HepG2 (cell line): ENCODE measurements around the gene EVC. TPM values are rescaled to one million over a fixed set of nuclear protein-coding genes. Genes with fewer than 3 reads are reported as not detected.

Source experiments
- ATAC-seq: fragments of 200-7000 bp; cut with Tn5 transposase; 3 replicates; pipeline ENCODE4 v1.9.1; 2020; ENCODE audit warnings: mild to moderate bottlenecking, moderate library complexity
- BruUV-seq: library from RNA; stranded (reverse); fragments of 400-500 nt; replicated peaks from 2 replicates; lab custom pipeline; 2021; lab: Mats Ljungman, UMichigan
- CTCF ChIA-PET: fragments of 300-600 bp; formaldehyde crosslinking; extraction: SDS; loops from one replicate; lab custom pipeline; 2021; ENCODE audit warnings: low total read pairs, inconsistent platforms, low intra/inter-chr PET ratio; lab: Yijun Ruan, JAX
- POLR2A ChIA-PET: fragments of 350-600 bp; sonication (Branson Sonifier 250); formaldehyde crosslinking; loops from one replicate; lab custom pipeline; 2020; ENCODE audit warnings: antibody characterized with exemption, inconsistent platforms; lab: Yijun Ruan, JAX
- DNase-seq: peaks from one replicate; pipeline ENCODE4 v3.0.0-alpha.2; 2015; ENCODE audit warnings: low spot score
- FAIRE-seq: peaks from 3 replicates; lab custom pipeline; 2011; peaks lifted over from hg19 to GRCh38; lab: Jason Lieb, UNC
- H2AFZ ChIP-seq: one replicate; pipeline ENCODE4 v1.6.1; 2011; ENCODE audit warnings: low read length, inconsistent platforms
- H3K27ac ChIP-seq: fragments of 300-600 bp; 3 replicates; pipeline ENCODE4 v1.8.0; 2011; ENCODE audit warnings: mixed run types, mild to moderate bottlenecking, mixed read lengths, low read length, inconsistent platforms; ENCODE audit not compliant: insufficient read depth; ENCODE audit errors: extremely low read length
- H3K27me3 ChIP-seq, 2 experiments: fragments of 200-600 bp in 1 of 2; 2 replicates in 1 of 2; 3 replicates in 1 of 2; pipeline versions ENCODE4 v1.6.0 to v1.8.0; 2011; ENCODE audit warnings: low read length in 2 of 2, mild to moderate bottlenecking in 2 of 2, moderate library complexity in 2 of 2, inconsistent platforms in 1 of 2; ENCODE audit not compliant: insufficient read depth in 2 of 2, control insufficient read depth in 1 of 2
- H3K36me3 ChIP-seq, 2 experiments: fragments of 200-600 bp in 1 of 2; replicated peaks in 1 of 2; 2 replicates in 1 of 2; 3 replicates in 1 of 2; pipeline versions ENCODE4 v1.5.1 to v1.8.0; 2011; ENCODE audit warnings: low read length in 2 of 2, inconsistent platforms in 1 of 2; ENCODE audit not compliant: insufficient read depth in 2 of 2, control insufficient read depth in 1 of 2
- H3K4me1 ChIP-seq: 2 replicates; pipeline ENCODE4 v1.5.1; 2012; ENCODE audit warnings: low read length, inconsistent platforms; ENCODE audit not compliant: insufficient read depth
- H3K4me2 ChIP-seq: 2 replicates; pipeline ENCODE4 v1.6.0; 2011; ENCODE audit warnings: low read depth, low read length, inconsistent platforms
- H3K4me3 ChIP-seq, 3 experiments: fragments of 200-600 bp in 1 of 3; sonication (generic), shearing (Covaris generic) in 1 of 3; replicated peaks in 1 of 3; 2 replicates each; pipeline ENCODE4 v1.5.1; 2011 to 2016; ENCODE audit warnings: low read length in 3 of 3, inconsistent platforms in 2 of 3, low read depth in 2 of 3, mild to moderate bottlenecking in 2 of 3, control low read depth in 1 of 3, mixed read lengths in 1 of 3; ENCODE audit not compliant: insufficient read depth in 1 of 3
- H3K79me2 ChIP-seq: one replicate; pipeline ENCODE4 v1.6.1; 2011; ENCODE audit warnings: low read length, inconsistent platforms; ENCODE audit not compliant: insufficient read depth
- H3K9ac ChIP-seq: 2 replicates; pipeline ENCODE4 v1.6.0; 2011; ENCODE audit warnings: mild to moderate bottlenecking, low read depth, low read length, inconsistent platforms; ENCODE audit not compliant: insufficient read depth
- H3K9me3 ChIP-seq: 2 replicates; pipeline ENCODE4 v1.5.1; 2012; ENCODE audit warnings: mild to moderate bottlenecking, low read length
- H4K20me1 ChIP-seq: 2 replicates; pipeline ENCODE4 v1.6.0; 2011; ENCODE audit warnings: inconsistent platforms, mild to moderate bottlenecking, low read length, moderate library complexity; ENCODE audit not compliant: insufficient read depth
- CEBPB ChIP-seq: IDR thresholded peaks from 2 replicates; pipeline ENCODE4 v1.6.1; 2011; ENCODE audit warnings: low read depth, low read length, improper control_type of control experiment, borderline replicate concordance
- CEBPG ChIP-seq: IDR thresholded peaks from 2 replicates; pipeline ENCODE4 v1.6.1; 2016
- FOXO1 ChIP-seq: sonication (generic); formaldehyde crosslinking; IDR thresholded peaks from 2 replicates; pipeline ENCODE4 v1.4.0; 2020; ENCODE audit warnings: missing genetic modification reagents
- GATAD2A ChIP-seq: IDR thresholded peaks from 2 replicates; pipeline ENCODE4 v1.6.1; 2016
- NCOR1 ChIP-seq: fragments of 200-600 bp; sonication (generic); IDR thresholded peaks from 2 replicates; pipeline ENCODE4 v1.7.0; 2017; ENCODE audit warnings: antibody characterized with exemption, low read length, borderline replicate concordance
- NR3C1 ChIP-seq: sonication (generic); formaldehyde crosslinking; IDR thresholded peaks from 2 replicates; pipeline ENCODE4 v1.4.0; 2020; ENCODE audit warnings: missing genetic modification reagents
- PHF21A ChIP-seq: sonication (generic); formaldehyde crosslinking; IDR thresholded peaks from 2 replicates; pipeline ENCODE4 v1.5.0; 2020; ENCODE audit warnings: mild to moderate bottlenecking, missing genetic modification reagents
- SNRNP70 ChIP-seq: fragments of 200-400 bp; formaldehyde crosslinking; IDR thresholded peaks from 2 replicates; pipeline ENCODE4 v1.6.1; 2017; ENCODE audit warnings: mild to moderate bottlenecking, low read depth, low read length, moderate library complexity
- SOX5 ChIP-seq: IDR thresholded peaks from 2 replicates; pipeline ENCODE4 v1.6.1; 2016; ENCODE audit warnings: borderline replicate concordance
- SP2 ChIP-seq: sonication (generic); formaldehyde crosslinking; IDR thresholded peaks from 2 replicates; pipeline ENCODE4 v1.5.1; 2020; ENCODE audit warnings: mild to moderate bottlenecking, missing genetic modification reagents
- TCF7 ChIP-seq: sonication (generic); IDR thresholded peaks from 2 replicates; pipeline ENCODE4 v1.6.1; 2016; ENCODE audit warnings: antibody characterized with exemption, low read depth
- ZFP1 ChIP-seq: IDR thresholded peaks from 2 replicates; pipeline ENCODE4 v1.6.1; 2016
- WGBS: methylation state at CpG from one replicate; pipeline ENCODE4 v1.1.6; 2017; ENCODE audit warnings: low lambda C conversion rate; 5-methylcytosine and 5-hydroxymethylcytosine counted together
- in situ Hi-C: cut with HindIII; loops from 2 replicates; pipeline ENCODE4 v1.10.0; 2017; ENCODE audit warnings: low pct_unique_long_range_greater_than_20kb; ENCODE audit not compliant: extremely low pct_ligation_motif_present
- intact Hi-C: fragments of 100-400 bp; cut with micrococcal nuclease; formaldehyde crosslinking; loops from one replicate; pipeline ENCODE4 v1.10.0; 2022; ENCODE audit not compliant: unreplicated experiment
- polyA plus RNA-seq, 8 experiments: library from polyadenylated mRNA; depleted of rRNA in 3 of 8; stranded (reverse) in 7 of 8; unstranded in 1 of 8; fragments of >200 nt; fragmentation: Illumina TruSeq in 4 of 8; extraction: Trizol in 4 of 8; gene quantifications; 2 replicates each; pipeline versions ENCODE4 v1.2.1 to v1.2.3, GENCODE V29; 2011 to 2016; ENCODE audit warnings: low read depth in 4 of 8, missing spikeins in 1 of 8, mixed read lengths in 1 of 8; ENCODE audit not compliant: insufficient read depth in 1 of 8
- total RNA-seq, 5 experiments: library from RNA; depleted of rRNA; stranded (reverse); fragments of >200 nt; fragmentation: Illumina TruSeq; extraction: Trizol; gene quantifications; 2 replicates each; pipeline ENCODE4 v1.2.3, GENCODE V29; 2016; ENCODE audit warnings: low read depth in 1 of 5
- TF ChIP-seq, protein P1 (sequence below): sonication (generic); formaldehyde crosslinking; IDR thresholded peaks from 2 replicates; pipeline ENCODE4 v1.4.0; 2020; ENCODE audit warnings: missing genetic modification reagents, mild to moderate bottlenecking, borderline replicate concordance

EVC gene
- total and polyA plus RNA-seq, 2 of the 13 experiments (the other 11 are each of a cell fraction or from before 2014, with no cell fraction given) = 3.1 to 4.9 TPM

DNA sequence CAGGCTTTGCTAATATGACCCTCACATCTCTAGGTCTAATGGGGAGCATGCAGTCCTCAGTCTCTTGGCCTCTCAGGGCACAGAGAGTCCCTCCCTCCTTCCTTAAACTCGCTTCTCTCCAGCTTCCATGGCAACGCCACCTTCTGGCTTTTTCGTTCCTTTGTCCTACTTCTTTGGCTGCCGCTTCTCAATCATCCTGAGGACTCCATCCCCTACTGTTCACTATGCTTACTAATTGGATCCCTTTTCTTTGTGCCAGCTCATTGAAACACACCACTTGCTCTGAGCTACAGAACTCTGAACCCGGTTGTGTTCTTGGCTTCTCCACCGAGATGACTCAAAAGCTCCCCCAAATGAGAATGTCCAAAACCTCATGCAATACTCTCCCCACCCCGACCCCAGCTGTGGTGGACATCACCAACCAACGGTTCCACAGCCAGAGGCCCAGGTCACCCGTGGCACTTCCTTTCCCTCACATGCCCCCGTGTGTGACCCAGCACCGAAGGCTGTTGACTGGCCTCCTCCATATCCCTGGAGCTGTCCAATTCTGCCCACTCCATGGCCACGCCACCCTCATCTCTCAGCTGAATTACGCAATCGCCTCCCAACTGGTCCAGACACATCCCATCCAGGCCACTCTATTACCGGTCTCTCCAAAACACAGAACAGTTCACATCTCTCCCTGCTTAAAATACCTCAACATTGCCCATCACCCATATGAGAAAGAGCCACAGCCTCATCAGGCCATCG lies 147.2 kb downstream of the EVC start:
- CTCF ChIA-PET = no interaction called here
- in situ Hi-C loops (no loop called here), intact Hi-C loops (no loop called here)
- Histone ChIP-seq H3K27ac (no peak overlapping the region), H3K36me3 (no peaks in the 10 kb centered on the region), H3K27me3 (peaks cover 3 to 11% of the 10 kb centered on the region in 2 experiments; a peak in 4 of 5 replicates), H3K4me1 (no peaks in the 10 kb centered on the region), H3K4me3 (no peak overlapping the region), H3K4me2 (no peak overlapping the region), H3K9ac (no peak overlapping the region), H3K9me3 (no peaks in the 10 kb centered on the region), H4K20me1 (no peaks in the 10 kb centered on the region), H3K79me2 (no peaks in the 10 kb centered on the region), H2AFZ (no peak overlapping the region)
- POLR2A ChIA-PET = no interaction called here
- FAIRE-seq (no peak), DNase-seq (no peak), ATAC-seq (no peak)
- 19% methylated on average over 16 of the region's 16 CpGs for WGBS
- no TSS peak for BruUV-seq
- TF ChIP-seq SOX5 (CRISPR knock-in tag) (no peak), CEBPB (peak; percentile 86), SNRNP70 (no peak), CEBPG (CRISPR knock-in tag) (peak; percentile 25; the same call in 1 of the 2 replicates), FOXO1 (CRISPR knock-in tag) (no peak), NR3C1 (CRISPR knock-in tag) (no peak), NCOR1 (no peak), PHF21A (CRISPR knock-in tag) (no peak), SP2 (no peak), GATAD2A (no peak), ZFP1 (no peak), TCF7 (no peak)
- TF ChIP-seq, protein P1, sequence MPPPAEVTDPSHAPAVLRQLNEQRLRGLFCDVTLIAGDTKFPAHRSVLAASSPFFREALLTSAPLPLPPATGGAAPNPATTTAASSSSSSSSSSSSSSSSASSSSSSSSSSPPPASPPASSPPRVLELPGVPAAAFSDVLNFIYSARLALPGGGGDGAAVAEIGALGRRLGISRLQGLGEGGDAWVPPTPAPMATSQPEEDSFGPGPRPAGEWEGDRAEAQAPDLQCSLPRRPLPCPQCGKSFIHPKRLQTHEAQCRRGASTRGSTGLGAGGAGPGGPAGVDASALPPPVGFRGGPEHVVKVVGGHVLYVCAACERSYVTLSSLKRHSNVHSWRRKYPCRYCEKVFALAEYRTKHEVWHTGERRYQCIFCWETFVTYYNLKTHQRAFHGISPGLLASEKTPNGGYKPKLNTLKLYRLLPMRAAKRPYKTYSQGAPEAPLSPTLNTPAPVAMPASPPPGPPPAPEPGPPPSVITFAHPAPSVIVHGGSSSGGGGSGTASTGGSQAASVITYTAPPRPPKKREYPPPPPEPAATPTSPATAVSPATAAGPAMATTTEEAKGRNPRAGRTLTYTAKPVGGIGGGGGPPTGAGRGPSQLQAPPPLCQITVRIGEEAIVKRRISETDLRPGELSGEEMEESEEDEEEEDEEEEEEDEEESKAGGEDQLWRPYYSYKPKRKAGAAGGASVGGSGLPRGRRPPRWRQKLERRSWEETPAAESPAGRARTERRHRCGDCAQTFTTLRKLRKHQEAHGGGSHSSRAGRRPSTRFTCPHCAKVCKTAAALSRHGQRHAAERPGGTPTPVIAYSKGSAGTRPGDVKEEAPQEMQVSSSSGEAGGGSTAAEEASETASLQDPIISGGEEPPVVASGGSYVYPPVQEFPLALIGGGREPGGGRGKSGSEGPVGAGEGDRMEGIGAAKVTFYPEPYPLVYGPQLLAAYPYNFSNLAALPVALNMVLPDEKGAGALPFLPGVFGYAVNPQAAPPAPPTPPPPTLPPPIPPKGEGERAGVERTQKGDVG = no peak
